NOMO-1 treated with dmso at 0.1 percent for 144 hours (cell line): Measurements from ENCODE around the gene HNRNPH2.

Experiments
- DNase-seq: peaks from one replicate; lab custom pipeline; 2025; ENCODE audit not compliant: unreplicated experiment; lab: John Stamatoyannopoulos, UW

The HNRNPH2 gene

GRCh38 chrX:101395789-101396188 is 12.2 kb upstream of the HNRNPH2 start:
- peak; percentile 28 for DNase-seq

DNA sequence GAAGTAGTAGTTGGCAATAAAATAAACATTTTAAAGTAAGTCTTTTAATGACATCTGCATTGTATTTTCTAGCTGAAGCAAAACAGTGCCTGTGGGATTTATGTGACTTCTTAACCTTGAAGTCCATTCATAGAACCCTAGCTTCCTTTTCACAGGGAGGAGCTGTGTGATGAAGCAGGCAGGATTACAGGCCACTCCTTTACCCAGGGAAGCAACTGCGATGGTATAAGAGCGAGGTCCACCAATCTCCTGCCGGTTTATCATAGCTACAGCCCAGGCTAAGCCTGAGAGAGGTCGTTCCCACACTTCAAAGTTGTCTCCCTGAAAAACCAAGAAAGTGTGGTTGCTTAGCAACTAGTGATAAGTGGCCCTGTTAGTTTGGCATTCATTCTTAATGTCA is 10.2 kb upstream of the HNRNPH2 start:
- DNase-seq: no peak

DNA sequence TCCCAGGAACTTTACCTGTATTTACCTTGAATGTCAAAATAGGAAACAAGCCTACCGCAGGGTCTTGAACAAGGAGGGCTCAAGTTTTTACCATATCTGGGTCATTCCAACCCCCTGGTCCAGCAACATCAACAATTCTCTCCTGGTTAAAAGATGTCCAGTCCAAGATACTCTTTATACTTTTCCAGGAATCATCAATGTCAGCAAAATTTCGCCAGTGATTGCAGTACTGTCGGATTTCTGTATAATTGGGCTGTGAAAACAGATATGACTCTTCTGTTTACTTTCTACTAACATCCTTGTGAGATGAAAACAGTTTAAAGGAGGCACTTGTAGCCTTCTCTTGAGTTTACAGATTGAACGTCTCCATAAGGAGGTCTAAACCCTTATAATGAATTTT is 9.3 kb upstream of the HNRNPH2 start:
- no peak for DNase-seq

- DNase-seq: no peak
Measured at GRCh38 chrX:101399825-101400224, 8.2 kb upstream of the HNRNPH2 start.

GRCh38 chrX:101407167-101407747 is 765 bp upstream of the HNRNPH2 start:
- DNase-seq: peak; percentile 39

- DNase-seq: no peak
Measured at GRCh38 chrX:101408532-101408841, 465 bp downstream of the HNRNPH2 start.

DNA sequence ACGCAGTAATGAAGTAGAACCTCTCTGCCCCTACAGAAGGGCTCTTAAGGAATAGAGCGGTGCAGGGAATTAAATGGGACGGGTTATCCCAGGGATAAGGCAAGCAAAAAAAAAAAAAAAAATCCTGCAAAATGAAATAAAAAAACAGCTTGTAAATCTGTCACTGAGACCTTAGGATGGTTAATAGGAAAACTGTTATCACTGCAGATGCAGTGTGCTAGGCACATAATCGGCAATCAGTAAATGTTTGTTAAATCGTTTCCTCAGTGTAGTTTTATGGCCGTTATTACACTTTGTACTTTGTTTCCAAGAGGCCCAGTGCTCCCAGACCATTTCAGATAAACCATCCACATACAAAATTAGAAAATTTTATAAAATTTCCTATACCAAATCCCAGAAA is 1.0 kb downstream of the HNRNPH2 start:
- no peak for DNase-seq

GRCh38 chrX:101410461-101410860 is 2.4 kb downstream of the HNRNPH2 start:
- DNase-seq: no peak

GRCh38 chrX:101411984-101412383 is 4.0 kb downstream of the HNRNPH2 start:
- peak; percentile 16 for DNase-seq

DNA sequence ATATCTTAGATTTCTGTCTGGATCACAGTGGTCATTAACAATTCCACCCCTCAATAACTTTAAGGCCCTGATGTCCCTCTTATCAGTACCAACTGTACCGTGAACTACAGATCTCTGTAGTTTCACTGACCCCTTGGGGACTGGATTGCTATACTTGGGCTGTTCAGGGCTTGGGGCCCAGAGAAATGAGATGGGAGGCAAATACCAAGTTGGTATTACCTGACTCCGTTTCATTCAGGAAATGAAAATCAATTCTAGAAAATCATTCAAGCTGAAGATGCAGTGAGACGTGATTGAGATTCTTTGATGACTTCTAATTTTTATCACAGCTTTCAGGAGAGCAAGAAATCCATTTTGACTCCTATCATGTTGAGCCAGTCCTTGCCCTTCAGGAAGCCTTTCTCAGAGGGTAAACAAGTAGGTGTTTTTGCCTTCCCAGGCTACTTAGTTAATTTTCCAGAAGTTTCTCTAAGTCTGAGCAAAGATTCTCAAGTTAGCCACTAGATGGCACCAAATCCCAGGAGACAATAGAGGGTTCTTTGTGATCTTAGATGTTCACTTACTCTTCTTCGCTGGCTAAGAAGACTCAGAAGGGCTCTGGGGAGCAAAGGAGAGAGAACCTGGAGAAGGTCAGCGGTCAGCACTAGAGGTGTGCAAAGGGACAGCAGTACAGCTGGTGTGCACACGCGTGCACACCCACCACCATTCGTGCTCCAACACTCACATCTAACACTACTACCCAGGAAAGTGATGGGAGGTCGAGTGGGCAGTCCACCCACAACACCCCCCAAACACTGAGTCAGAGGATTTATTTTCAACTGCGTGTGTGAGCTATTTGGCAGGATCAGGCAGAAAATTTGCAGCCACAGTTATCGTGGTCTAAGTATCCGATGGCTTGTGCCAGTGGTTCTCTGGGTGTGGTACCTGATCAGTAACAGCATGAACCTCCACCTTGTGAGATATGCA is 7.4 kb downstream of the HNRNPH2 start:
- peak; percentile 1 for DNase-seq

GRCh38 chrX:101416691-101417090 is 8.7 kb downstream of the HNRNPH2 start:
- no peak for DNase-seq

GRCh38 chrX:101417190-101417589 is 9.2 kb downstream of the HNRNPH2 start:
- DNase-seq: no peak

DNA sequence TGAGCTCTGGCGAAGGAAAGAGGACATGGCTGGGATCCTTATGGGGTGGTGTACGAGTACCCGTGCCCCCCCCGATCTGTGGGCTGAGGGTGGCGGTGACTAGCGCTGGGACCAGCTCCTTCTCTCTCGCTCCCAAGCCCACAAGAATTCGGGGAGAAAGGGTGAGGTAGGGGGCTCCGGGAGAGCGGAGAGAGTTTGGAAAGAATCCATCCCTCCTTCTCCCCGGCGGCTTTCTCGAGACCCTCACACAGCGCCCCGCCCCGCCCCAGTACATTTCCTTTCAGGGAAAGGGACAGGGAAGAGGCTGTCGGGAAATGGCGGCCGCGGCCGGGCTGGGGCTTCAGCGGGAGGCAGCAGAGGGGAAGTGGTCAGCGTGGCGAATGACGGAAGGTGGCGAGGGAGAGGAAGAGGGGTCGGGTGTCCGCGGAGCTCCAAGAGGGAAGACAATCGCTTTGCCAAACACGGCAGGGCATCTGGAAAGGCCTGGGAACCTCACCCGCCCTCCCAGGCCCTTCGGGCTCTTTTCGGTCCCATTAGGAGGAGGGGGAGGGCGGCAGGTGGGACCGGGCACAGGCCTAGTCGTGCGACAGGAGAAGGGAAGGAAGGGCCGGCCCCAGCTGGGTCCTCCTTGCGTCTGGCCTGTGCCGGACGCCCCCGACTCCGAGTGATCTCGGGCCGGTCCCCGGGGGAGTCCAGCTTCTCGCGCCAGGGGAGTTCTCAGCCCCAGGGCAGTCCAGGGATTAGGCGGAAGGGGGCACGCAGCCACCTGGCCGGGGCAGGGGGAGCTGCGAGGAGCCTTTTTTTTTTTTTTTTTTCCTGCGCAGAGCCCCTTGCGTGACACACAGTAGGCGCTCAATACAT is 10.2 kb downstream of the HNRNPH2 start:
- DNase-seq: peak; percentile 14

- no peak for DNase-seq
Measured at GRCh38 chrX:101419489-101419888, 11.5 kb downstream of the HNRNPH2 start.

DNA sequence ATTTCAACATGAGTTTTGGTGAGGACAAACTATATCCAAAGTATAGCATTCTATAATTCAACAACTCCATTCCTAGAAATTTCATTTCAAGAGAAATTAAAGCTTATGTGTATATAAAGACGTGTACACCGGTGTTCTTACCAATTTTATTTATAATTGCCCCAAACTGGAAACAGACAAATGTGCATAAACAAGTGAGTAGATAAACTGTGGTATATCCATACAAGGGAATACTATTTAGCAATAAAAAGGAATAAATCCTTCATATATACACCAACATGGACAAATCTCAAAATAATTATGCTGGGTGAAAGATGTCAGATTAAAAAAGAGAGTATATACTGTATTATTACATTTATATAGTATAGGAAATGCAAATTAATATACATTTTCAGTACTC is 19.9 kb downstream of the HNRNPH2 start:
- DNase-seq: no peak

DNA sequence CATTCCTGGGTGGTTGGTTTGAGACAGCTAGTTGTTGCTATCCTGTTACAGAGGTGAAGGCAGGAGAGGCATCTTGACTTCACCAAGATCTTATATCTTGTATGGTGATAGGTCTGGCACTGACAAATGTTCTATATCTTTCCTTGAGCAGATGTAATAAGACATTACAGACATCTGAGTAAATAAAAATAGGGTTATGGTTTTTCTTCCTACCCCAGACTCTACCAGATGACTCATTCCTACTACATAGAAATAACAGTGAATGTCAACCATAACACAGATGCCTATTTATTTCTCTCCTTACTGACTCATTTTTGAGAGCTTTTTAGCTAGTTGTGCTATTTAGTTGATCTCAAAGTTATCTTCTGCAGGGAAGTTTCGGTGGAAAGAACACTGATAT is 21.9 kb downstream of the HNRNPH2 start:
- DNase-seq: no peak

DNA sequence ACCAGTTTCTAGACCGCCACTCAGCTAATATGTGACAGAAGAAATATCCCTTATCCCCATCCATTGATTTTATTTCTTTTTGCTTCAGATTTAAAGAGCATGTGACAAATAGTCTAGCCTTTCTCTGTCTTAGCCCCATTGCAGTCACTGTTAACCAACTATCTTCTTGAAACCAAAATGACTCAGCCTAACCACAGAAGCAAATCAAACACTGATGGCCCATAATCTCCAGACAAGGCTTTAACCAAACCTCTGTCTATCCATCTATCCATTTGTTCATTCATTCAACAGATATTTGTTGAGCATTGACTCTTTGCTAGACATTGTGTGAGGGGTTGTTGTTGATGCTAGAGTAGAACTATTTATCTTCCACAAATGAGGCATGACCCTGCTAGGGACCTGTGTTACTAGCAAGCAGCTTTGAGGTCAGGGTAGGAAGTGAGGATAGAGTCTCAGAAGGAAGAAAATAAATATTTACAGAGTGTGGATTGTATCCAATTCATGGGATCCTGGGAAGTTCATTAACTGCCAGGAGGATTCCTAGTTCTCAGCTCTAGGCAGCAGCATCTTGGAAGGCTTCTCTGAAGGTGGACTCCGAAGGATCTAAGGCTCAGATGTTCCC is 22.5 kb downstream of the HNRNPH2 start:
- no peak for DNase-seq

GRCh38 chrX:101442085-101442484 is 34.1 kb downstream of the HNRNPH2 start:
- DNase-seq: no peak

- no peak for DNase-seq
Measured at GRCh38 chrX:101449279-101449678, 41.3 kb downstream of the HNRNPH2 start.

DNA sequence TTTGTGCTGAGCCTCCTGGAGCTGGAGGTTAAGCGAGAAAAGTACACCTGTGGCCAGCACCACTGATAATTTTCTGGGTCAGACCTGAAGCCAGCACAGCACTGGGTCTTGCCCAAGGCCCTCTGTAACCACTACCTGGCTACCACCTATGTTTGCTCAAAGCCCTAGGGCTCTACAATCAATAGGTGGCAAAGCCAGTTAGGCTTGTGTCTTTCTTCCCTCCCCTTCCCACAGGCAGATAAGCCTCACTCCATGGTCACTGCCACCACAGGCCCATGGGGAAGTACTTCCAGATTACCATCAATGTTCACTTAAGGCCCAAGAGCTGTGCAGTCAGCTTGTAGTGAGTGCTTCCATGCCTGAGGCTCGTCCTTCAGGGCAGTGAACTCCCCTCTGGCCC is 42.1 kb downstream of the HNRNPH2 start:
- no peak for DNase-seq

- DNase-seq: no peak
Measured at GRCh38 chrX:101450961-101451360, 42.9 kb downstream of the HNRNPH2 start.
